DND-41 (cell line): Measurements from ENCODE around the gene DNHD1.

Source experiments
- ATAC-seq: fragments of 200-7000 bp; cut with Tn5 transposase; 3 replicates; pipeline ENCODE4 v1.9.1; 2021; ENCODE audit warnings: low read depth; ENCODE audit not compliant: insufficient read depth
- DNase-seq: peaks from one replicate; pipeline ENCODE4 v3.0.0-alpha.2; 2020
- H2AFZ ChIP-seq: 2 replicates; pipeline ENCODE4 v1.6.0; 2012; ENCODE audit warnings: low read depth, low read length
- H3K27ac ChIP-seq: 2 replicates; pipeline ENCODE4 v1.5.1; 2012; ENCODE audit warnings: low read length, inconsistent platforms
- H3K27me3 ChIP-seq: fragments of 200-600 bp; sonication (generic); 2 replicates; pipeline ENCODE4 v1.6.0; 2012; ENCODE audit warnings: low read length, mild to moderate bottlenecking, inconsistent platforms; ENCODE audit not compliant: insufficient read depth, poor library complexity
- H3K36me3 ChIP-seq: 2 replicates; pipeline ENCODE4 v1.5.1; 2012; ENCODE audit warnings: low read length, inconsistent platforms; ENCODE audit not compliant: insufficient read depth
- H3K4me1 ChIP-seq: 2 replicates; pipeline ENCODE4 v1.5.1; 2012; ENCODE audit warnings: mild to moderate bottlenecking, low read length; ENCODE audit not compliant: insufficient read depth
- H3K4me2 ChIP-seq: 2 replicates; pipeline ENCODE4 v1.6.0; 2012; ENCODE audit warnings: mild to moderate bottlenecking, moderate library complexity, low read length, inconsistent platforms; ENCODE audit not compliant: insufficient read depth
- H3K4me3 ChIP-seq, 2 experiments: fragments of 200-600 bp in 1 of 2; shearing (Covaris generic) in 1 of 2; 2 replicates each; pipeline ENCODE4 v1.5.1; 2012 to 2016; ENCODE audit warnings: inconsistent platforms in 2 of 2, low read length in 2 of 2, mild to moderate bottlenecking in 2 of 2, low read depth in 1 of 2, moderate library complexity in 1 of 2
- H3K79me2 ChIP-seq: 2 replicates; pipeline ENCODE4 v1.6.0; 2012; ENCODE audit warnings: low read length, inconsistent platforms; ENCODE audit not compliant: insufficient read depth
- H3K9ac ChIP-seq: 2 replicates; pipeline ENCODE4 v1.6.0; 2012; ENCODE audit warnings: low read depth, mild to moderate bottlenecking, inconsistent platforms, low read length, moderate library complexity
- H3K9me3 ChIP-seq: 2 replicates; pipeline ENCODE4 v1.5.1; 2012; ENCODE audit warnings: low read length, moderate library complexity, mild to moderate bottlenecking, inconsistent platforms; ENCODE audit not compliant: insufficient read depth, severe bottlenecking
- H4K20me1 ChIP-seq: 2 replicates; pipeline ENCODE4 v1.6.0; 2012; ENCODE audit warnings: low read length; ENCODE audit not compliant: insufficient read depth
- EZH2 ChIP-seq: IDR thresholded peaks from 3 replicates; pipeline ENCODE4 v1.6.1; 2012; ENCODE audit warnings: borderline replicate concordance, low read depth, mild to moderate bottlenecking, moderate library complexity, low read length, inconsistent platforms; ENCODE audit not compliant: severe bottlenecking
- TF ChIP-seq, protein P1 (sequence below): IDR thresholded peaks from 2 replicates; pipeline ENCODE4 v1.5.1; 2012; ENCODE audit warnings: borderline replicate concordance, low read length, moderate library complexity, mild to moderate bottlenecking; ENCODE audit not compliant: poor library complexity, severe bottlenecking; ENCODE audit errors: extremely low read depth

Gene DNHD1

DNA sequence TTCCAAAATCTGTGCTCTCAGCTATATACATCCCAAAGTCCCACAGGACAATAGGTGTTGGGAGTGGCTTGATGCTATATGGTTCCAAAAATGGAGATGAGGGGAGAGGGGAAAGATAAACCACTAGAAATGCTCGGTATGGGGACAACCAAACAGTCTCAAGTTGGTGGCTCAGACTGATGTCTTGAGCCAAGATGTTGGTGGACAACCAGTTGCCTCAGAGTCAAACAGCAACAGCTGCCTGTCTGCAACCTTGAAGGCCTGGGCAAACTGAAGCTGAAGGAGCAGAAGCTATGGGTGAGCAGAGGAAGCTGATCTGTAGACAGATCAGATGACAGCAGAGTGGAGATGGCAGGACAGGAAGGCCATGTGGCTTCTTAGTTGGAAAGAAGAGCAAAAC lies 102.4 kb downstream of the DNHD1 start:
- H4K20me1 ChIP-seq: peaks cover 36% of the 10 kb centered on the region; the same call in 1 of the 2 replicates
- no peak for TF ChIP-seq EZH2
- TF ChIP-seq, protein P1, sequence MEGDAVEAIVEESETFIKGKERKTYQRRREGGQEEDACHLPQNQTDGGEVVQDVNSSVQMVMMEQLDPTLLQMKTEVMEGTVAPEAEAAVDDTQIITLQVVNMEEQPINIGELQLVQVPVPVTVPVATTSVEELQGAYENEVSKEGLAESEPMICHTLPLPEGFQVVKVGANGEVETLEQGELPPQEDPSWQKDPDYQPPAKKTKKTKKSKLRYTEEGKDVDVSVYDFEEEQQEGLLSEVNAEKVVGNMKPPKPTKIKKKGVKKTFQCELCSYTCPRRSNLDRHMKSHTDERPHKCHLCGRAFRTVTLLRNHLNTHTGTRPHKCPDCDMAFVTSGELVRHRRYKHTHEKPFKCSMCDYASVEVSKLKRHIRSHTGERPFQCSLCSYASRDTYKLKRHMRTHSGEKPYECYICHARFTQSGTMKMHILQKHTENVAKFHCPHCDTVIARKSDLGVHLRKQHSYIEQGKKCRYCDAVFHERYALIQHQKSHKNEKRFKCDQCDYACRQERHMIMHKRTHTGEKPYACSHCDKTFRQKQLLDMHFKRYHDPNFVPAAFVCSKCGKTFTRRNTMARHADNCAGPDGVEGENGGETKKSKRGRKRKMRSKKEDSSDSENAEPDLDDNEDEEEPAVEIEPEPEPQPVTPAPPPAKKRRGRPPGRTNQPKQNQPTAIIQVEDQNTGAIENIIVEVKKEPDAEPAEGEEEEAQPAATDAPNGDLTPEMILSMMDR: no peak
- no peak overlapping the region for H3K9ac ChIP-seq
- H3K4me1 ChIP-seq: peaks cover 27% of the 10 kb centered on the region
- no peak overlapping the region for H3K27ac ChIP-seq
- ATAC-seq (no peak), DNase-seq (no peak)
- no peaks in the 10 kb centered on the region for H3K27me3 ChIP-seq
- peaks cover 63% of the 10 kb centered on the region for H3K79me2 ChIP-seq
- H3K36me3 ChIP-seq: peaks cover 71% of the 10 kb centered on the region
- no peak overlapping the region for H3K4me3 ChIP-seq
- H2AFZ ChIP-seq: no peak overlapping the region
- H3K4me2 ChIP-seq: no peak overlapping the region
- H3K9me3 ChIP-seq: no peaks in the 10 kb centered on the region

GRCh38 chr11:6599881-6600390 lies 102.9 kb downstream of the DNHD1 start:
- Histone ChIP-seq H4K20me1 (peaks cover 36% of the 10 kb centered on the region; the same call in 1 of the 2 replicates), H3K27ac (no peak overlapping the region), H2AFZ (no peak overlapping the region), H3K9ac (no peak overlapping the region), H3K9me3 (no peaks in the 10 kb centered on the region), H3K4me3 (no peak overlapping the region), H3K4me1 (peaks cover 32% of the 10 kb centered on the region), H3K4me2 (no peak overlapping the region), H3K27me3 (no peaks in the 10 kb centered on the region), H3K79me2 (peaks cover 68% of the 10 kb centered on the region), H3K36me3 (peaks cover 68% of the 10 kb centered on the region)
- TF ChIP-seq, protein P1: no peak
- no peak for TF ChIP-seq EZH2
- ATAC-seq: no peak
- DNase-seq: no peak

DNA sequence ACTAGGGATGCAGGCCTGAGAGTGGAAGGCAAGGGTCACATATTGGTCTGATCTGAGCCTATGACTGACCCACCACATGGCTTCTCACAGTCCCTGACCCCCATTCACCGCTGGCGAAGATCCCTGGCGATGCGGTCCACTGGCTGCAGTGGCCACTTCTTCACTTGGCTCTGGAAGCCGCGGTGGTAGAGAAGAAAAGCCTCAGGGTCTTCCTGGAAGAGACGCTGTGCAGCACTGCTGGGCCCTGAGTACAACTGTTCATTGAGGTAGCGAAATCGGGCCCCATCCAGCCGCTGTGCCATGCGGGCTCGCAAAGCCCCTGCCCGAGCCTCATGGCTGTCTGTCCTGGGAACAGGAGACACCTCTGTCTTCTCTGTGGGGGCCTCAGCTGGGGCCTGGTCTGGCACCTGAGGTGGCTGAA lies 104.0 kb downstream of the DNHD1 start:
- no peak for TF ChIP-seq EZH2
- TF ChIP-seq, protein P1: no peak
- Histone ChIP-seq H4K20me1 (peaks cover 34% of the 10 kb centered on the region; the same call in 1 of the 2 replicates), H3K36me3 (peaks cover 58% of the 10 kb centered on the region), H3K9me3 (no peaks in the 10 kb centered on the region), H3K27me3 (no peaks in the 10 kb centered on the region), H2AFZ (no peak overlapping the region), H3K27ac (no peak overlapping the region), H3K79me2 (peaks cover 78% of the 10 kb centered on the region), H3K4me1 (peaks cover 42% of the 10 kb centered on the region), H3K4me3 (no peak overlapping the region), H3K4me2 (0 out of 2 replicates have a peak overlapping the region, but pooled peaks have one; percentile 76), H3K9ac (no peak overlapping the region)
- ATAC-seq (no peak), DNase-seq (no peak)
